NT2/D1 (cell line): Measurements from ENCODE around the gene ARSI.

Experiments used
- DNase-seq: peaks from one replicate; pipeline ENCODE4 v3.0.0-alpha.2; 2011; ENCODE audit warnings: low read depth, low spot score
- H3K27me3 ChIP-seq: 2 replicates; pipeline ENCODE4 v1.6.0; 2011; ENCODE audit warnings: mild to moderate bottlenecking; ENCODE audit not compliant: insufficient read length, insufficient read depth
- H3K36me3 ChIP-seq: 2 replicates; pipeline ENCODE4 v1.6.1; 2011; ENCODE audit warnings: mild to moderate bottlenecking, low read length, mixed read lengths; ENCODE audit not compliant: insufficient read depth, insufficient read length
- H3K4me1 ChIP-seq: 2 replicates; pipeline ENCODE4 v1.5.1; 2011; ENCODE audit not compliant: insufficient read depth, insufficient read length
- H3K4me3 ChIP-seq: 2 replicates; pipeline ENCODE4 v1.5.1; 2011; ENCODE audit warnings: low read depth; ENCODE audit not compliant: insufficient read length
- H3K9ac ChIP-seq: 2 replicates; pipeline ENCODE4 v1.6.0; 2011; ENCODE audit warnings: low read depth; ENCODE audit not compliant: insufficient read length
- H3K9me3 ChIP-seq: 2 replicates; pipeline ENCODE4 v1.5.1; 2011; ENCODE audit warnings: mild to moderate bottlenecking, low read length; ENCODE audit not compliant: insufficient read depth
- SUZ12 ChIP-seq: IDR thresholded peaks from 2 replicates; pipeline ENCODE4 v1.6.1; 2011; ENCODE audit not compliant: insufficient read length, insufficient read depth; ENCODE audit errors: extremely low read depth
- YY1 ChIP-seq: IDR thresholded peaks from 2 replicates; pipeline ENCODE4 v1.6.1; 2011; ENCODE audit not compliant: insufficient read length, insufficient read depth
- ZNF274 ChIP-seq: IDR thresholded peaks from 2 replicates; pipeline ENCODE4 v1.6.1; 2011; ENCODE audit warnings: mild to moderate bottlenecking, low read depth, low read length

Gene ARSI

DNA sequence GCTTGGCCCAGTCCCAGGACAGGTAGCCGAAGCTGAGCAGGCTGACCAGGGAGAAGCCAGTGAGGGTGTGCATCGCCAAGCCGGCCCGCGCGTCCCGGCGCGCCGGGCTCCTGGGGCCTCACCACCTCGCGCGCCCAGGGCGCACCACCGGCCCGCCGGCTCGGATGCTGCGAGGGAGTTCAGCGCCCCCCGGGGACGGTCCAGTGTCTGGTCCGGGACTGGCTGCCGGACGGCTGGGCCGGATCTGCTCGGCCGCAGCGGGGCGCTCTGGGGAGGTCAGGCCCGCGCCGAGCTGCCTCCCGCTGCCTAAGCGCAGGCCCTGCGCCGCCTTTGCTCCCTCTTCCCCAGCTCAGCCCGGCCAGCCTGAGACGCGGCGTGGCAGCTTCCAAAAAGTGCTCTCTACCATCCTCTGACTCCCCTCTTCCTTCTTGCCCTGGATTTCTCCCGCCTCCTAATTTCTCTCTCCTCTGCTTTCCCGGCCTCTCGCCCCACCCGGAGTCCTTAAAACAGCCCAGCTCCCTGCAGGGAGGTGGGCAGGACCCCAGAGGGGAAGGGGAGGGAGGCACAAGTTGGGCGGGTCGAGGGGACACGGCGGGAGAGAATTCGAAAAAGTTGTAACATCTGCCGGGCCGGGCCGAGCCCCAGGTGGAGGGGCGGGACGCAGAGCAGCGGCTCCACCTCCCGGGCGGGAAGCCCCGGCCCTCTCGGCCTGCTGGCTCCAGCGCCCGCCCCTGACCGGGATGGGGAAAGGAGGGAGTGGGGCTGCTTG is at the start of gene ARSI:
Gene ARSI, minus strand, starts transcription at position 605 of the 769 bp plus-strand sequence. Its CDS starts 532 bp downstream, at position 73.
- H3K9me3 ChIP-seq: no peaks in the 10 kb centered on the region
- peak; percentile 60 for DNase-seq
- TF ChIP-seq YY1 (no peak), ZNF274 (no peak), SUZ12 (no peak)
- H3K4me1 ChIP-seq: peaks cover 8% of the 10 kb centered on the region
- H3K36me3 ChIP-seq: peaks cover 11% of the 10 kb centered on the region
- H3K9ac ChIP-seq: peak within 1 kb of the TSS; percentile 83
- H3K4me3 ChIP-seq: peak within 1 kb of the TSS; percentile 60
- peaks cover 2% of the 10 kb centered on the region for H3K27me3 ChIP-seq

DNA sequence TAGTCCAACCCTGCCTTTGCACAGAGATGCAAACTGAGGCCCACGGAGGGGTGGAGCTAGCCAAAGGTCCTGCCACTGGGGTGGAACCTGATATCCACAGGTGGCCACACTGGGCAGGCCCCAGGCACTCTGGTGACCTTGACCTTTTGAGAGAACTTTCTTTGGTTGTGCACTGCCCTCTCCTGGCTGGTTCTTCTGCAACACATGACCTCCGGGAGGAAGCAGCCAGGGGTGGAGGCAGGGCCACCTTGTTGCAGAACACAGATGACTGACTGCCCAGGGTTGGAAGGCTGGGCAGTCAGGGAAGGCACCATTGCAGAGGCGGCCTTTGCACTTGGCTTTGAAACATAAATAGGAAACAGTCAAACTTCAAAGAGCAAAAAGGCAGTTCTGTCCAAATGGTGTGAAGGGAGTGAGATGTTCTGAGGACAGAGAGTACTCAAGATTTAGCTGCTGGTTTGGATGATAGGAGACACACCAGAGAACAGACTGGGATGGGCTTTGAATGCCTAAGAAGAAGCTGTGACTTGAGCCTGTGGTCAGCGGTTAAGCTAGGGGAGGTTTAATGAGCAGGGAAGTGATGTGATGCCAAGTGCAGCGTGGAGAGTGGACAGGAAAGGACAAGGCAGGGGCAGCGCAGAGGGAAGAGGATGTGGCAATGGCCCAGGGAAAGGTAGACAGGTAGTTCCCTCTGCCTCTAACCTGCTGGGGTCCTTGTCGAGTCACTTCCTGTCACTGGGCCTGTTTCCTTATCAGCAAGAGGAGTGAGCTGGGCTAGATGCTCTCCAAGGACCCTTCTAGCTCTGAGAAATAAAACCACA is 48.0 kb upstream of the ARSI start:
- DNase-seq: peak; percentile 62
- H3K36me3 ChIP-seq: no peaks in the 10 kb centered on the region
- no peaks in the 10 kb centered on the region for H3K27me3 ChIP-seq
- peaks cover 2% of the 10 kb centered on the region for H3K4me1 ChIP-seq
- H3K9ac ChIP-seq: no peak overlapping the region
- no peak overlapping the region for H3K4me3 ChIP-seq
- TF ChIP-seq ZNF274: no peak
- no peak for TF ChIP-seq SUZ12
- no peak for TF ChIP-seq YY1
- no peaks in the 10 kb centered on the region for H3K9me3 ChIP-seq

DNA sequence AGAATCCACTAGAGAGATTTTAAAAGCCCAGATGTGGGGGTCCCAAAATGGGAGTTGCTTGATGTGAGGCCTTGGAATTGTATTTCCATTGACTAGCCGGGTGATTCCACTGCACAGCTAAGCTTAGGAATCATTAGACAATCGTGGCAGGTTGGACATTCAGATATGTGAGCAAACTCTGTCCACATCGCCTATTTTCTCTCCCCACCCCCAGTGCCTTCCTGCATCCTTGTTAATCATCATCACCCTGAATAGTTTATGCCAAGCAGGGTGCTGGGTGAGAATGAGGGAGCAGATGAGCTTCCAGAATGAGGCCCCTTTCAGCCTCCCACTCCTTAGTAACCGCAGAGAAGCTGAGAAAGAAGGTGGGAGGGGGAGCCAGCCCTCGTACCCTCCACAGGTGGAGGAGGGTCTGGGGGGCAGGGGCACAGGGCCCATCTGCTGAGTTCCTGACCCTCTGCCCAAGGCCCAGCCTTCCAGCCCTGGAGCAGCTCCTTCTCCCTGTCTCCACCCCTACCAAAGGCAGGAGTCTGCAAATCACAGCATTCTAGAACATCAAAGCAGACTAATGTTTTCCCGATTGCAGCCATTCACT is 47.1 kb upstream of the ARSI start:
- TF ChIP-seq SUZ12: no peak
- no peak for TF ChIP-seq YY1
- TF ChIP-seq ZNF274: no peak
- Histone ChIP-seq H3K4me1 (peaks cover 2% of the 10 kb centered on the region), H3K27me3 (no peaks in the 10 kb centered on the region), H3K36me3 (no peaks in the 10 kb centered on the region), H3K9me3 (no peaks in the 10 kb centered on the region), H3K4me3 (no peak overlapping the region), H3K9ac (no peak overlapping the region)
- no peak for DNase-seq

DNA sequence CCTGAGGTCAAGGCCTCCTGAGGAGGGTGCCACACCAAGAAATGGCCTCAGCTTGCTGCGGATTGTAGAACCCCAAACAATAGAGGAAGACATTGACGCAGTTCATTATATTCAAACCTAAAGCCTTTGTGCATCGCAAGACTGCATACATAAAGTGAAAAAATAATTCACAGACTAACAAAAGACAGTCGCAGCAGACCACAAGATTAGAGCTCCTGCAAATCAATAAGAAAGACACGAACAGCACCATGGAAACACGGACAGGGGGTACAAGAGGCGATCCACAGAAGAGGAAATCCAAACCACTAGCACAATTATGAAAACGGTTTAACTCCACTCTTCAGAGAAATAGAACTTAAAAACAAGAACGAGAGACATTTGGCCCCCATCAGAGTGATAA is 44.7 kb upstream of the ARSI start:
- H3K36me3 ChIP-seq: no peaks in the 10 kb centered on the region
- H3K9me3 ChIP-seq: no peaks in the 10 kb centered on the region
- no peaks in the 10 kb centered on the region for H3K27me3 ChIP-seq
- H3K9ac ChIP-seq: no peak overlapping the region
- H3K4me1 ChIP-seq: peaks cover 2% of the 10 kb centered on the region
- no peak for DNase-seq
- H3K4me3 ChIP-seq: no peak overlapping the region
- no peak for TF ChIP-seq ZNF274
- TF ChIP-seq SUZ12: no peak
- TF ChIP-seq YY1: no peak

DNA sequence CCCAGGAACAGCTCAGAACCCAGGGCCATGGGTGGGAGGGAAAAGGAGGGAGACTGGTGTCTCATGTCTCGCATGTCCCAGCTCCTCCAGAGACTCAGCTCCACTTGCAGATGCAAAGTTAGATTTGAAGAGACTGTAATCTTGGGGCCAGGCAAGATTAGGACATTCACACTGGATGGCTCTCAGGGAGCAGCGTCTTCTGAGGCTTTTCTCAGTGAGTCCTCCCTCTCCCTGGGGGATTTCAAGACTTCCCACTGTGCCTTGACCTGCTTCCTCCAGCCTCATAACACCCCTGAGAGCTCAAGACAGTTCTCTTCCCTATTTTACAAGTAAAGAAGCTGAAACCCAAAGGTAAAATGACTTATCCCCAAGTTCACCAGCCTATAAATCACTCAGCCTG is 44.3 kb upstream of the ARSI start:
- Histone ChIP-seq H3K9ac (no peak overlapping the region), H3K9me3 (no peaks in the 10 kb centered on the region)

DNA sequence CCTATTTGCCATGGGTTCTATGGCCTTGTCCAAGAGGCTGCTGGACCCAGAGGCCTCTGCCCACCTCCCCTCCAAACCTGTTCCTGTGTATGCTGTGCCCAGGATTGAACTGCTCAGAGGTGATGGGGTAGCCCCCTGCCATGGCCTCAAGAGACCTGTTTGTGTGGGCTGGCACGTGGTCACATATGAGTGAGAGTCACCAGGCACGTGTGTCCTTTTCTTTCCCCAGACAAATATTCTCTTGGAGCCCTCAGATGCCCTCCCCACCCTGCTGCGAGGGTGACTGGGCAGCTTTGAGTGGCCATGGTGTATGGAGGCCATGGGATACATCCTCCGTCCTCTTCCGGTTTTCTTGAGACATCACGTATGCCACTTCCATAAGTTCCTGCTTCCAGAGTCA is 43.9 kb upstream of the ARSI start:
- H3K27me3 ChIP-seq: no peaks in the 10 kb centered on the region
- H3K36me3 ChIP-seq: no peaks in the 10 kb centered on the region
- no peak for DNase-seq
- TF ChIP-seq YY1: no peak
- no peak for TF ChIP-seq SUZ12
- TF ChIP-seq ZNF274: no peak
- H3K9me3 ChIP-seq: no peaks in the 10 kb centered on the region
- H3K9ac ChIP-seq: no peak overlapping the region
- no peak overlapping the region for H3K4me3 ChIP-seq
- H3K4me1 ChIP-seq: peaks cover 2% of the 10 kb centered on the region

More for the DNA sequence above, 44.3 kb upstream of the ARSI start:
- Histone ChIP-seq H3K36me3 (no peaks in the 10 kb centered on the region), H3K27me3 (no peaks in the 10 kb centered on the region), H3K4me1 (peaks cover 2% of the 10 kb centered on the region), H3K4me3 (no peak overlapping the region)
- no peak for TF ChIP-seq ZNF274
- TF ChIP-seq SUZ12: no peak
- no peak for TF ChIP-seq YY1
- no peak for DNase-seq

DNA sequence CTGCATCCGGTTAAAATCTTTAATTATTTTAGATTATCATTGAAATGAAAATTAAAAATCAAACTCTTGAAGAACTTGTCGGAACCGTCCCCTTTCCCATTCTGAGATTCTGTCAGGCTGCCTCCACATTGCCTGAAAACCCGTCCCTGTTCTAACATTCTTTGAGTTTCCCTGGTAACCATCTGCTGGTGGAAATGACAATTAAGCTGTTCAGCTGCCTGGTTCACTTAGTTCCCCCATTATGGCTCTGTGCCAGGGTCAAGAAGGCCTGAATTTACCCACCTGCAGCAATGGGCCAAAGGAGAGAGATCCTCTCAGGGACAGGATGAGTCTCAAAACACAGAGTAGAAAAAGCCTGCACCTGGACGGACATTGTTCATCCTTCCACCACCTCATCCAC is 43.0 kb upstream of the ARSI start:
- TF ChIP-seq YY1: no peak
- no peak for TF ChIP-seq ZNF274
- no peak for TF ChIP-seq SUZ12
- H3K9me3 ChIP-seq: no peaks in the 10 kb centered on the region
- H3K9ac ChIP-seq: no peak overlapping the region
- no peaks in the 10 kb centered on the region for H3K4me1 ChIP-seq
- H3K27me3 ChIP-seq: no peaks in the 10 kb centered on the region
- H3K36me3 ChIP-seq: no peaks in the 10 kb centered on the region
- H3K4me3 ChIP-seq: no peak overlapping the region
- DNase-seq: no peak
